ENCODE measurements around the gene PGP. TPM values are rescaled to one million over a fixed set of nuclear protein-coding genes. Genes with fewer than 3 reads are reported as not detected.

The PGP gene
- total RNA-seq, 1 experiment from 2014 or later: 48.7 TPM

GRCh38 chr16:2172688-2173335 is 41.8 kb downstream of the PGP start:
- no TSS peak for BruUV-seq (replicated peaks)
- DNase-seq (ENCODE audit: low read depth, low spot score) (no peak), ATAC-seq (no peak)
- POLR2A ChIA-PET: no interaction called here
- Histone ChIP-seq H3K27ac (ENCODE audit: low read length) (no peak overlapping the region), H3K36me3 (ENCODE audit: control insufficient read depth, insufficient read depth, low read length) (0 out of 2 replicates have a peak, but pooled peaks cover 2% of the 10 kb centered on the region), H3K4me3 (ENCODE audit: low read depth in 2 of 2, low read length in 2 of 2) (no peak overlapping the region), H3K4me1 (ENCODE audit: control insufficient read depth, insufficient read depth, low read length) (no peaks in the 10 kb centered on the region), H3K9me3 (ENCODE audit: control insufficient read depth, insufficient read depth, low read depth, low read length) (no peaks in the 10 kb centered on the region), H3K27me3 (ENCODE audit: control insufficient read depth, insufficient read depth, low read length) (no peaks in the 10 kb centered on the region)
- in situ Hi-C loops (cut with HindIII; ENCODE audit: low pct_unique_long_range_greater_than_20kb, low sequenced_read_pairs) (no loop called here), intact Hi-C loops (cut with micrococcal nuclease; ENCODE audit: unreplicated experiment) (no loop called here)
- TF ChIP-seq, protein P1, sequence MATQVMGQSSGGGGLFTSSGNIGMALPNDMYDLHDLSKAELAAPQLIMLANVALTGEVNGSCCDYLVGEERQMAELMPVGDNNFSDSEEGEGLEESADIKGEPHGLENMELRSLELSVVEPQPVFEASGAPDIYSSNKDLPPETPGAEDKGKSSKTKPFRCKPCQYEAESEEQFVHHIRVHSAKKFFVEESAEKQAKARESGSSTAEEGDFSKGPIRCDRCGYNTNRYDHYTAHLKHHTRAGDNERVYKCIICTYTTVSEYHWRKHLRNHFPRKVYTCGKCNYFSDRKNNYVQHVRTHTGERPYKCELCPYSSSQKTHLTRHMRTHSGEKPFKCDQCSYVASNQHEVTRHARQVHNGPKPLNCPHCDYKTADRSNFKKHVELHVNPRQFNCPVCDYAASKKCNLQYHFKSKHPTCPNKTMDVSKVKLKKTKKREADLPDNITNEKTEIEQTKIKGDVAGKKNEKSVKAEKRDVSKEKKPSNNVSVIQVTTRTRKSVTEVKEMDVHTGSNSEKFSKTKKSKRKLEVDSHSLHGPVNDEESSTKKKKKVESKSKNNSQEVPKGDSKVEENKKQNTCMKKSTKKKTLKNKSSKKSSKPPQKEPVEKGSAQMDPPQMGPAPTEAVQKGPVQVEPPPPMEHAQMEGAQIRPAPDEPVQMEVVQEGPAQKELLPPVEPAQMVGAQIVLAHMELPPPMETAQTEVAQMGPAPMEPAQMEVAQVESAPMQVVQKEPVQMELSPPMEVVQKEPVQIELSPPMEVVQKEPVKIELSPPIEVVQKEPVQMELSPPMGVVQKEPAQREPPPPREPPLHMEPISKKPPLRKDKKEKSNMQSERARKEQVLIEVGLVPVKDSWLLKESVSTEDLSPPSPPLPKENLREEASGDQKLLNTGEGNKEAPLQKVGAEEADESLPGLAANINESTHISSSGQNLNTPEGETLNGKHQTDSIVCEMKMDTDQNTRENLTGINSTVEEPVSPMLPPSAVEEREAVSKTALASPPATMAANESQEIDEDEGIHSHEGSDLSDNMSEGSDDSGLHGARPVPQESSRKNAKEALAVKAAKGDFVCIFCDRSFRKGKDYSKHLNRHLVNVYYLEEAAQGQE (IDR thresholded peaks at IDR 0.05; ENCODE audit: insufficient read depth in 1 of 2, low read depth in 2 of 2, low read length in 1 of 2): no peak
- CTCF ChIA-PET: interaction anchor here (1.0 kb wide), 1 partner anchor 22 kb away, joined by 3 read pairs; no protein-coding TSS in a partner anchor

GRCh38 chr16:2171601-2172178 is 43.0 kb downstream of the PGP start:
- no peaks in the 10 kb centered on the region for H3K9me3 ChIP-seq (ENCODE audit: control insufficient read depth, insufficient read depth, low read depth, low read length)
- ATAC-seq (no peak), DNase-seq (ENCODE audit: low read depth, low spot score) (no peak)
- peaks cover 3% of the 10 kb centered on the region; the same call in 1 of the 2 replicates for H3K36me3 ChIP-seq (ENCODE audit: control insufficient read depth, insufficient read depth, low read length)
- TF ChIP-seq, protein P2, sequence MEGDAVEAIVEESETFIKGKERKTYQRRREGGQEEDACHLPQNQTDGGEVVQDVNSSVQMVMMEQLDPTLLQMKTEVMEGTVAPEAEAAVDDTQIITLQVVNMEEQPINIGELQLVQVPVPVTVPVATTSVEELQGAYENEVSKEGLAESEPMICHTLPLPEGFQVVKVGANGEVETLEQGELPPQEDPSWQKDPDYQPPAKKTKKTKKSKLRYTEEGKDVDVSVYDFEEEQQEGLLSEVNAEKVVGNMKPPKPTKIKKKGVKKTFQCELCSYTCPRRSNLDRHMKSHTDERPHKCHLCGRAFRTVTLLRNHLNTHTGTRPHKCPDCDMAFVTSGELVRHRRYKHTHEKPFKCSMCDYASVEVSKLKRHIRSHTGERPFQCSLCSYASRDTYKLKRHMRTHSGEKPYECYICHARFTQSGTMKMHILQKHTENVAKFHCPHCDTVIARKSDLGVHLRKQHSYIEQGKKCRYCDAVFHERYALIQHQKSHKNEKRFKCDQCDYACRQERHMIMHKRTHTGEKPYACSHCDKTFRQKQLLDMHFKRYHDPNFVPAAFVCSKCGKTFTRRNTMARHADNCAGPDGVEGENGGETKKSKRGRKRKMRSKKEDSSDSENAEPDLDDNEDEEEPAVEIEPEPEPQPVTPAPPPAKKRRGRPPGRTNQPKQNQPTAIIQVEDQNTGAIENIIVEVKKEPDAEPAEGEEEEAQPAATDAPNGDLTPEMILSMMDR (IDR thresholded peaks at IDR 0.05): no peak
- TF ChIP-seq TCF7L2 (IDR thresholded peaks at IDR 0.05; ENCODE audit: low read depth, low read length): no peak
- TF ChIP-seq SIN3A (IDR thresholded peaks at IDR 0.05; ENCODE audit: borderline replicate concordance, insufficient read depth, low read depth, low read length): no peak
- TF ChIP-seq POLR2AphosphoS5 (IDR thresholded peaks at IDR 0.05; ENCODE audit: low read depth, low read length): no peak
- TF ChIP-seq, protein P1 (IDR thresholded peaks at IDR 0.05; ENCODE audit: insufficient read depth in 1 of 2, low read depth in 2 of 2, low read length in 1 of 2): no peak
- no peaks in the 10 kb centered on the region for H3K4me1 ChIP-seq (ENCODE audit: control insufficient read depth, insufficient read depth, low read length)
- in situ Hi-C loops (cut with HindIII; ENCODE audit: low pct_unique_long_range_greater_than_20kb, low sequenced_read_pairs) (no loop called here), intact Hi-C loops (cut with micrococcal nuclease; ENCODE audit: unreplicated experiment) (no loop called here)
- POLR2A ChIA-PET: no interaction called here
- H3K4me3 ChIP-seq (ENCODE audit: low read depth in 2 of 2, low read length in 2 of 2): no peak overlapping the region
- BruUV-seq (replicated peaks): no TSS peak
- no peaks in the 10 kb centered on the region for H3K27me3 ChIP-seq (ENCODE audit: control insufficient read depth, insufficient read depth, low read length)
- CTCF ChIA-PET: no interaction called here
- H3K27ac ChIP-seq (ENCODE audit: low read length): no peak overlapping the region
